Measurements from ENCODE around the gene RCBTB1.

DNA sequence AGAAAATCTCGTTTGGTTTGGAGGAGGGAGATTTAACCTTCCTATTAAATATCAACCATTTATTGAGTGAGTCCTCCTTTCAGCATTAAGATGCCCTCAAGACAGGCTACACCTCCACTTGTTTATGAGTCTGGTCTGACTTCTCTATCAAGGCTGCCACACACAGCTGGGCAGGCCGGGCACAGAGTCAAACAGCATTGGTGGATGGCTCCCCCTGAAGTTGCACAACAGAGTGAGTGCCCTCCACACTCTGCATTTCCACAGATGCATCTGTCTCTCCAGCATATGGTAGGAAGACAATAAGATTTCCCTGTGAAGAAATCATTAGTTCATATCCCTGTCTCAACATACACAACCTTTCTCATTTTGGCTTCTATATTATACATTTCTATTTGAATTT lies 58.2 kb downstream of the RCBTB1 start:
- no peak for TF ChIP-seq POLR2A (IDR thresholded peaks at IDR 0.05)
- TF ChIP-seq, protein P1, sequence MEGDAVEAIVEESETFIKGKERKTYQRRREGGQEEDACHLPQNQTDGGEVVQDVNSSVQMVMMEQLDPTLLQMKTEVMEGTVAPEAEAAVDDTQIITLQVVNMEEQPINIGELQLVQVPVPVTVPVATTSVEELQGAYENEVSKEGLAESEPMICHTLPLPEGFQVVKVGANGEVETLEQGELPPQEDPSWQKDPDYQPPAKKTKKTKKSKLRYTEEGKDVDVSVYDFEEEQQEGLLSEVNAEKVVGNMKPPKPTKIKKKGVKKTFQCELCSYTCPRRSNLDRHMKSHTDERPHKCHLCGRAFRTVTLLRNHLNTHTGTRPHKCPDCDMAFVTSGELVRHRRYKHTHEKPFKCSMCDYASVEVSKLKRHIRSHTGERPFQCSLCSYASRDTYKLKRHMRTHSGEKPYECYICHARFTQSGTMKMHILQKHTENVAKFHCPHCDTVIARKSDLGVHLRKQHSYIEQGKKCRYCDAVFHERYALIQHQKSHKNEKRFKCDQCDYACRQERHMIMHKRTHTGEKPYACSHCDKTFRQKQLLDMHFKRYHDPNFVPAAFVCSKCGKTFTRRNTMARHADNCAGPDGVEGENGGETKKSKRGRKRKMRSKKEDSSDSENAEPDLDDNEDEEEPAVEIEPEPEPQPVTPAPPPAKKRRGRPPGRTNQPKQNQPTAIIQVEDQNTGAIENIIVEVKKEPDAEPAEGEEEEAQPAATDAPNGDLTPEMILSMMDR (IDR thresholded peaks at IDR 0.05), result no peak

All from lower leg skin (tissue), 3 donors.